ENCODE measurements around the gene R3HDM2.

Gene R3HDM2

GRCh38 chr12:57467212-57467874 is 36.5 kb upstream of the R3HDM2 start:
- DNase-seq (ENCODE audit: low read depth) = no peak

- DNase-seq (ENCODE audit: low read depth) = no peak
Measured at GRCh38 chr12:57465747-57466505, 35.1 kb upstream of the R3HDM2 start.

GRCh38 chr12:57465030-57465746 is 34.3 kb upstream of the R3HDM2 start:
- no peak for DNase-seq (ENCODE audit: low read depth)

GRCh38 chr12:57464569-57464968 is 33.7 kb upstream of the R3HDM2 start:
- no peak for DNase-seq (ENCODE audit: low read depth)

- DNase-seq (ENCODE audit: low read depth) = no peak
Measured at GRCh38 chr12:57462912-57463253, 32.0 kb upstream of the R3HDM2 start.

- DNase-seq (ENCODE audit: low read depth) = peak; percentile 70
Measured at GRCh38 chr12:57462251-57462911, 31.5 kb upstream of the R3HDM2 start.

- no peak for DNase-seq (ENCODE audit: low read depth)
Measured at GRCh38 chr12:57461917-57462250, 31.0 kb upstream of the R3HDM2 start.

GRCh38 chr12:57461276-57461916 is 30.6 kb upstream of the R3HDM2 start:
- DNase-seq (ENCODE audit: low read depth) = no peak

GRCh38 chr12:57460841-57461275 is 30.0 kb upstream of the R3HDM2 start:
- no peak for DNase-seq (ENCODE audit: low read depth)

GRCh38 chr12:57460468-57460784 is 29.6 kb upstream of the R3HDM2 start:
- DNase-seq (ENCODE audit: low read depth) = no peak

- DNase-seq (ENCODE audit: low read depth) = peak; percentile 10
Measured at GRCh38 chr12:57459750-57460467, 29.1 kb upstream of the R3HDM2 start, which contains the start of gene GLI1. Gene GLI1 (plus strand): TSS chr12:57459785. CDS start chr12:57463692, 3,907 bp downstream.

GRCh38 chr12:57459055-57459749 is 28.4 kb upstream of the R3HDM2 start:
- peak; percentile 89 for DNase-seq (ENCODE audit: low read depth)

GRCh38 chr12:57458665-57459054 is 27.8 kb upstream of the R3HDM2 start:
- no peak for DNase-seq (ENCODE audit: low read depth)

- DNase-seq (ENCODE audit: low read depth) = no peak
Measured at GRCh38 chr12:57456737-57457490, 26.1 kb upstream of the R3HDM2 start.

GRCh38 chr12:57456145-57456700 is 25.4 kb upstream of the R3HDM2 start:
- DNase-seq (ENCODE audit: low read depth) = no peak

GRCh38 chr12:57455374-57456144 is 24.7 kb upstream of the R3HDM2 start:
- DNase-seq (ENCODE audit: low read depth) = no peak

GRCh38 chr12:57454566-57455373 is 23.9 kb upstream of the R3HDM2 start, which contains the start of gene INHBE:
Gene INHBE (plus strand): TSS chr12:57455307. CDS start chr12:57455537, 230 bp downstream.
- no peak for DNase-seq (ENCODE audit: low read depth)

GRCh38 chr12:57454213-57454565 is 23.3 kb upstream of the R3HDM2 start:
- no peak for DNase-seq (ENCODE audit: low read depth)
